Omental fat pad (tissue), 4 donors: Measurements from ENCODE around the gene RUVBL2. TPM values are rescaled to one million over a fixed set of nuclear protein-coding genes. Genes with fewer than 3 reads are reported as not detected.
A peak's percentile ranks its signal among the peaks of the same experiment; 100 is the strongest.

Experiments
- ATAC-seq: fragments of 150-250 bp; one replicate; pipeline ENCODE4 v1.9.1; 2016; ENCODE audit warnings: mild to moderate bottlenecking, moderate library complexity; ENCODE audit not compliant: low FRiP score
- DNase-seq: peaks from one replicate; pipeline ENCODE4 v3.0.0-alpha.2; 2019; ENCODE audit warnings: low spot score
- CTCF ChIP-seq, 3 donors: fragments of 450-650 bp; IDR thresholded peaks; one replicate each; pipeline ENCODE4 v1.5.1; 2016 to 2017; ENCODE audit warnings: antibody characterized with exemption in 3 of 3, mild to moderate bottlenecking in 3 of 3, moderate library complexity in 2 of 3
- total RNA-seq, 4 donors: library from RNA; depleted of rRNA; stranded (reverse); fragments of >200 nt; gene quantifications; one replicate each; pipeline ENCODE4 v1.1.0, GENCODE V29; 2016

The RUVBL2 gene
- total RNA-seq, 4 donors from 2014 or later, result 66.3 to 83.9 (median 72.4) TPM

DNA sequence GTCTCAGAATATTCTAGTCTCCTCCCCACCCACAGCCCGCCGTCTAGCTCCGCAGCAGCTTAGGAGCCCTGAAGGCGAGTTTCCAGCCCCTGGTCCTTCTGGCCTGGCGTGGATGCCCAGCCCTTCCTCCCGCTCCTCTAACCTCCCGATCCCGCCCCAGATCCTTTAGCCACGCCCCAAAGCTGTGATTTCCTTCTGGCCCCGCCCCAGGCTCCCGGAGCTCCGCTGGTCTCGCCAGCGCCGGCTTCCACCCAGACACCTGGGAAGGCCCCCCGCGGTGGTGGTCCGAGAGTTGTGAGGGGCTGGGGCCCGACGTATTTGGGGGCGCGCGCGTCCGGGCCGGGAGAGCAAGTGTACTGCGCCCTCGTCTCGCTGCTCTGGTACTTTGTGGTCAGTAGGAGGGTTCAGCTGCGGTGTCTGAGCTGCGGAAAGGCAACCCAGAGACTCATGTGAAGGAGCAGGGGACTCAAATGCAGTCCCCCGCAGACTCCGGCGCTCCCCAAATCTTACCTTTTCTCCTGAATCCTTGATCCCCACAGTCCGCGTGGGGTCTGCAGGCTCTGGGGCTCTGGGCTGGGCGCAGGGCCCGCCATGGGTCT, 64.0 kb downstream of the RUVBL2 start, which contains the start of gene CGB7:
TSS of gene CGB7 (minus strand) at position 114 of the 599 bp plus-strand sequence. CDS start 2,374 bp downstream, outside the sequence.
- peak; percentile 43 for DNase-seq
- no peak for TF ChIP-seq CTCF (IDR thresholded peaks at IDR 0.05)
- ATAC-seq, result peak; percentile 72

GRCh38 chr19:49058562-49058961, 64.9 kb downstream of the RUVBL2 start:
- no peak for TF ChIP-seq CTCF (IDR thresholded peaks at IDR 0.05)
- no peak for DNase-seq
- ATAC-seq, result no peak

DNA sequence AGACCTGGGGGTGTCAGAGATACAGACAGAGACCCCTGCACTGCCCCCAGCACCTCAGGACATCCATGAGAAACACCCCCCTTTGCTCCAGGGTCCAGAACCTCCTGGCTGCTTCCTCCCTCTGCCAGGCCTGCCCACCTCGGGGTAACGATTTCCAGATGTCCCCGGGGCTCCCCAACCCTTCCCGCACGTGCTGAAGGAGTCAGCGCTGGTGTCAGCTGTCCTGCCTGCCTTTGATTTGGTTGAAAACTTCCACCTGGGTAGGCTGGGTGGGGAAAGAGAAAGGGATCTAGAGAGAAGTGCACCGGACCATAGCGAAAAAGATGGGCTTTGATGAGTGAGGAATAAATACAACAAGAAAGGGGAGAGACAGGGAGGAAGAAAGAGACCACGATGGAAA, 65.4 kb downstream of the RUVBL2 start:
- no peak for ATAC-seq
- no peak for TF ChIP-seq CTCF (IDR thresholded peaks at IDR 0.05)
- DNase-seq, result no peak

- TF ChIP-seq CTCF (IDR thresholded peaks at IDR 0.05), result no peak
- no peak for ATAC-seq
Measured at GRCh38 chr19:49061000-49061399, 67.3 kb downstream of the RUVBL2 start.

DNA sequence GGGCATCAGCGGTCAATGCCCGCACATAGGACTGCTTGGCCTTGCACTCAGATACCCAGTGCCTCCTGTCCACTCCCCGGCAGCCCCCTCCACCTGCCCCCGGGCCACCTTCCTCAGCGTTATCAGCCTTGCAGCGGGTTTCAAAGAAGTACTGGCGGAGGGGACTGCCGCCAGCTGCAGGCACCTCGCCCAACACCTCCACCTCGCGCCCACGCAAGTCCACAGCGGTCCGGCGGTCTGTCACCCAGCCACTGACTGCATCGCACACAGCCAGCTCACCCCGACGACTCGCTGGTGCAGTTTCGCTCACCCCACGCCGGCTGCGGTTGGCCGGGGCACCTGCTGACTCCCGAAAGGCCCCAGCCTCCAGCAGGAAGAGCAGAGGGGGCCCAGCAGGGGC, 67.8 kb downstream of the RUVBL2 start:
- TF ChIP-seq CTCF (IDR thresholded peaks at IDR 0.05), result no peak
- DNase-seq (no peak), ATAC-seq (no peak)

More at GRCh38 chr19:49061000-49061399, 67.3 kb downstream of the RUVBL2 start:
- DNase-seq, result no peak

DNA sequence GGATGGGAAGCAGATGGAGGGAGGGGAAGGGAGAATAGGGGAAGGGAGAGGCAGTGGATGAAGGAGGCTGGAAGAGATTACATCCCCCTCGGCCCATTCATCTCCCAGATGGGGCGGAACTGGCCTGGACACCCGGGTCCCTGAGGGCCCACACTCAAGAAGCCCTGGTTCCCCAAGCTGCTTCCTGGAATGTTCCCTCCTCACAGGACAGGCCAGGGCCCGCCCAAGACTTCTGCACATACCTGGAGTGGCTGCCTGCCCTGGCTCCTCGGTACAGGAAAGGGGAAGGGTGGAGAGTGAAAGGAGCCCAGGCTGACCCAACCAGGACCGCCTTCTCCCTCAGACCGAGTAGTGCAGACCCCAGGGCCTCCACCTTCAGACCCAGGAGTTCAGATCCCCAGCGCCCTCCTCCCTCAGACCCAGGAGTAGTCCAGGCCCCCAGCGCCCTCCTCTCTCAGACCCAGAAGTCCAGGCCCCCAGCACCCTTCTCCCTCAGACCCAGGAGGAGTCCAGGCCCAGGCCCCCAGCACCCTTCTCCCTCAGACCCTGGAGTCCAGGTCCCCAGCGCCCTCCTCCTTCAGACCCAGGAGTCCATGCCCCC, 70.4 kb downstream of the RUVBL2 start:
- no peak for ATAC-seq
- DNase-seq, result no peak
- no peak for TF ChIP-seq CTCF (IDR thresholded peaks at IDR 0.05)
